Measurements from ENCODE around the gene NDUFAF8.
"Not testable (repeated sequence)": the region's sequence is repeated elsewhere in the genome, so short reads cannot be mapped to it uniquely, and the experiment has no call there.

The NDUFAF8 gene

GRCh38 chr17:81222906-81223761, 16.0 kb upstream of the NDUFAF8 start, which contains the start of gene CEP131:
TSS of gene CEP131 (minus strand) at chr17:81222965. CDS start at chr17:81220056, 2,909 bp downstream.
- peak; percentile 96 for DNase-seq (ENCODE audit: low read depth, low spot score)

- no peak for DNase-seq (ENCODE audit: low read depth, low spot score)
These were observed 15.4 kb upstream of the NDUFAF8 start for GRCh38 chr17:81223762-81224130.

GRCh38 chr17:81227630-81228029, 11.5 kb upstream of the NDUFAF8 start:
- not testable (repeated sequence) for DNase-seq (ENCODE audit: low read depth, low spot score)

GRCh38 chr17:81228420-81228819, 10.7 kb upstream of the NDUFAF8 start:
- DNase-seq (ENCODE audit: low read depth, low spot score), result no peak

- DNase-seq (ENCODE audit: low read depth, low spot score), result no peak
These were observed 10.1 kb upstream of the NDUFAF8 start for GRCh38 chr17:81228834-81229665.

GRCh38 chr17:81229666-81229920, 9.5 kb upstream of the NDUFAF8 start:
- DNase-seq (ENCODE audit: low read depth, low spot score), result no peak

GRCh38 chr17:81230043-81230820, 8.9 kb upstream of the NDUFAF8 start:
- no peak for DNase-seq (ENCODE audit: low read depth, low spot score)

GRCh38 chr17:81231121-81231645, 7.9 kb upstream of the NDUFAF8 start:
- DNase-seq (ENCODE audit: low read depth, low spot score), result no peak

GRCh38 chr17:81231766-81232581, 7.1 kb upstream of the NDUFAF8 start:
- no peak for DNase-seq (ENCODE audit: low read depth, low spot score)

GRCh38 chr17:81232616-81233241, 6.4 kb upstream of the NDUFAF8 start:
- no peak for DNase-seq (ENCODE audit: low read depth, low spot score)

GRCh38 chr17:81233316-81233715, 5.8 kb upstream of the NDUFAF8 start:
- DNase-seq (ENCODE audit: low read depth, low spot score), result no peak

GRCh38 chr17:81233811-81234505, 5.2 kb upstream of the NDUFAF8 start:
- no peak for DNase-seq (ENCODE audit: low read depth, low spot score)

- no peak for DNase-seq (ENCODE audit: low read depth, low spot score)
These were observed 4.6 kb upstream of the NDUFAF8 start for GRCh38 chr17:81234506-81234855.

- DNase-seq (ENCODE audit: low read depth, low spot score), result no peak
These were observed 3.9 kb upstream of the NDUFAF8 start for GRCh38 chr17:81234940-81235821.

GRCh38 chr17:81235822-81236740, 3.0 kb upstream of the NDUFAF8 start:
- DNase-seq (ENCODE audit: low read depth, low spot score), result no peak

- no peak for DNase-seq (ENCODE audit: low read depth, low spot score)
These were observed 2.3 kb upstream of the NDUFAF8 start for GRCh38 chr17:81236784-81237183.

- no peak for DNase-seq (ENCODE audit: low read depth, low spot score)
These were observed 1.3 kb upstream of the NDUFAF8 start for GRCh38 chr17:81237591-81238489.

Measured in smooth muscle cell of the brain vasculature (primary cell).